Activated CD4-positive, CD25-positive, alpha-beta regulatory T cell (primary cell): ENCODE data around the gene VCY.
"Not testable (repeated sequence)": the region's sequence is repeated elsewhere in the genome, so short reads cannot be mapped to it uniquely, and the experiment has no call there.

Experiments
- DNase-seq, 4 experiments: peaks; one replicate each; lab custom pipeline; 2025; lab: John Stamatoyannopoulos, UW

Gene VCY

GRCh38 chrY:13986373-13986772 lies at the start of gene VCY:
Gene VCY (minus strand): TSS chrY:13986473. CDS start chrY:13986440, 33 bp downstream.
- DNase-seq, result not testable (repeated sequence)

GRCh38 chrY:14030395-14030794 lies 44.1 kb upstream of the VCY start:
- DNase-seq, result not testable (repeated sequence)

- not testable (repeated sequence) for DNase-seq
Observed at GRCh38 chrY:14011916-14012315, 25.6 kb upstream of the VCY start.

GRCh38 chrY:13942406-13942805 lies 43.9 kb downstream of the VCY start:
- not testable (repeated sequence) for DNase-seq
